ENCODE results near the gene ARF6.

- TF ChIP-seq SUZ12 (IDR thresholded peaks at IDR 0.05; ENCODE audit: extremely low read depth, insufficient read depth, insufficient read length) = no peak
- TF ChIP-seq YY1 (IDR thresholded peaks at IDR 0.05; ENCODE audit: insufficient read depth, insufficient read length) = no peak
- no peak for TF ChIP-seq ZNF274 (IDR thresholded peaks at IDR 0.05; ENCODE audit: low read depth, low read length)
Measured at GRCh38 chr14:49863487-49864281, 29.2 kb upstream of the ARF6 start.

All from NT2/D1 (cell line).